Calu3 (cell line): ENCODE data around the gene ZNF81. TPM values are rescaled to one million over a fixed set of nuclear protein-coding genes. Genes with fewer than 3 reads are reported as not detected.
"Not testable (repeated sequence)": the region's sequence is repeated elsewhere in the genome, so short reads cannot be mapped to it uniquely, and the experiment has no call there.

Source experiments
- BruUV-seq: library from RNA; stranded (reverse); fragments of 400-500 nt; replicated peaks from 2 replicates; lab custom pipeline; 2021; lab: Mats Ljungman, UMichigan
- CTCF ChIA-PET: fragments of 300-600 bp; sonication (Branson Sonifier 250); formaldehyde crosslinking; loops from one replicate; lab custom pipeline; 2022; ENCODE audit warnings: antibody characterized with exemption; lab: Charles Lee
- DNase-seq: peaks from one replicate; pipeline ENCODE4 v3.0.0; 2022
- H3K27ac Mint-ChIP-seq: one replicate; pipeline ENCODE4 v1.8.0; 2022; ENCODE audit warnings: mixed read lengths; ENCODE audit not compliant: unreplicated experiment
- H3K27me3 Mint-ChIP-seq: one replicate; pipeline ENCODE4 v1.8.0; 2022; ENCODE audit warnings: mixed read lengths; ENCODE audit not compliant: unreplicated experiment
- H3K36me3 Mint-ChIP-seq: one replicate; pipeline ENCODE4 v1.8.0; 2022; ENCODE audit warnings: mild to moderate bottlenecking, moderate library complexity, mixed read lengths; ENCODE audit not compliant: insufficient read depth, unreplicated experiment
- H3K4me1 Mint-ChIP-seq: one replicate; pipeline ENCODE4 v1.8.0; 2022; ENCODE audit warnings: mild to moderate bottlenecking, low read depth, mixed read lengths; ENCODE audit not compliant: unreplicated experiment
- H3K4me3 Mint-ChIP-seq: one replicate; pipeline ENCODE4 v1.8.0; 2022; ENCODE audit warnings: mild to moderate bottlenecking, low read depth, moderate library complexity, mixed read lengths; ENCODE audit not compliant: unreplicated experiment
- H3K9me3 Mint-ChIP-seq: one replicate; pipeline ENCODE4 v1.8.0; 2022; ENCODE audit warnings: low read depth, mixed read lengths; ENCODE audit not compliant: unreplicated experiment
- intact Hi-C: fragments of 100-400 bp; cut with micrococcal nuclease; formaldehyde crosslinking; loops from one replicate; pipeline ENCODE4 v1.10.0; 2022; ENCODE audit not compliant: unreplicated experiment
- total RNA-seq: library from RNA; stranded (reverse); gene quantifications from 2 replicates; pipeline ENCODE4 v1.2.3, GENCODE V29; 2022
- TF ChIP-seq, protein P1 (sequence below): fragments of 200-600 bp; IDR thresholded peaks from one replicate; pipeline ENCODE4 v1.8.0; 2022; ENCODE audit warnings: antibody characterized with exemption; ENCODE audit not compliant: unreplicated experiment

ZNF81 gene
- total RNA-seq, 1 experiment from 2014 or later, result 10.7 TPM

DNA sequence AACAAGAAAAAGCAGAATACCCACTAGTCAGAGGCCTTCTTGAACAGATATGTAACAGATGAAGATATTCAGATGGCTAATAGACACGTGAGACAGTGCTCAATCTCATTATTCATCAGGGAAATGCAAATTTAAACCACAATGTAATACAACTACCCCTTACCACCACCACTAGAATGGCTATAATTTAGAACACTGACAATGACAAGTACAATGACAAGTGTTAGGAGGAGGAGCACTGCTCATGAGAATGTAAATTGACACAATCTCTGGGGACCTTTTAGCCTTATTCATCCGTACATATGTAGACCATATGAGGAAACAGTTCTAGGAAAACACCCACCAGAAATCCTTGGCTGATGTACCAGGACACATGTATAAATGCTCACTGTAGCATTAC is 13.1 kb downstream of the ZNF81 start:
- no peaks in the 10 kb centered on the region for H3K9me3 Mint-ChIP-seq
- TF ChIP-seq, protein P1, sequence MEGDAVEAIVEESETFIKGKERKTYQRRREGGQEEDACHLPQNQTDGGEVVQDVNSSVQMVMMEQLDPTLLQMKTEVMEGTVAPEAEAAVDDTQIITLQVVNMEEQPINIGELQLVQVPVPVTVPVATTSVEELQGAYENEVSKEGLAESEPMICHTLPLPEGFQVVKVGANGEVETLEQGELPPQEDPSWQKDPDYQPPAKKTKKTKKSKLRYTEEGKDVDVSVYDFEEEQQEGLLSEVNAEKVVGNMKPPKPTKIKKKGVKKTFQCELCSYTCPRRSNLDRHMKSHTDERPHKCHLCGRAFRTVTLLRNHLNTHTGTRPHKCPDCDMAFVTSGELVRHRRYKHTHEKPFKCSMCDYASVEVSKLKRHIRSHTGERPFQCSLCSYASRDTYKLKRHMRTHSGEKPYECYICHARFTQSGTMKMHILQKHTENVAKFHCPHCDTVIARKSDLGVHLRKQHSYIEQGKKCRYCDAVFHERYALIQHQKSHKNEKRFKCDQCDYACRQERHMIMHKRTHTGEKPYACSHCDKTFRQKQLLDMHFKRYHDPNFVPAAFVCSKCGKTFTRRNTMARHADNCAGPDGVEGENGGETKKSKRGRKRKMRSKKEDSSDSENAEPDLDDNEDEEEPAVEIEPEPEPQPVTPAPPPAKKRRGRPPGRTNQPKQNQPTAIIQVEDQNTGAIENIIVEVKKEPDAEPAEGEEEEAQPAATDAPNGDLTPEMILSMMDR, result no peak
- H3K27me3 Mint-ChIP-seq, result no peaks in the 10 kb centered on the region
- H3K27ac Mint-ChIP-seq, result no peak overlapping the region
- BruUV-seq, result no TSS peak
- no peak for DNase-seq
- intact Hi-C loops, result no loop called here
- no peaks in the 10 kb centered on the region for H3K4me1 Mint-ChIP-seq
- H3K4me3 Mint-ChIP-seq, result no peak overlapping the region
- H3K36me3 Mint-ChIP-seq, result peaks cover 4% of the 10 kb centered on the region
- CTCF ChIA-PET, result no interaction called here

DNA sequence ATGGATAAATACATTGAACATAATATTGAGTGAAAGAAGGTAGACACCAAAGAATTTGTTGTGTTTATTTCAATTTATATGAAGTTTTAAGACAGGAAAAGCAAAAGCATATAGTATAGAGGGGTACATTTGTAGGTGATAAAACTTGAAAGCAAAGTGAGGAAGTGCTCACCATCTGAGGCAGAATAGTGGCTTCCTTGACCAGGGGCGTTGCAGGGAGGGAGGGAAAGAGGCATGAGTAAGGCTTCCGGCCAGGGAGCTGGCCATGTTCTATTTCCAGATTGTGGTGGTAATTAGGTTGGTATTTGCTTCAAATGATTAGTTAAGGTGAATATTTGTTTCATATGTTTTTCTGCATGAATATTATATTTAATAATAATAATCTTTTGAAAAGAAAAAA is 13.7 kb downstream of the ZNF81 start:
- H3K4me3 Mint-ChIP-seq, H3K4me1 Mint-ChIP-seq, H3K27me3 Mint-ChIP-seq, DNase-seq, H3K36me3 Mint-ChIP-seq, CTCF ChIA-PET, BruUV-seq, H3K9me3 Mint-ChIP-seq, H3K27ac Mint-ChIP-seq, intact Hi-C loops: not testable (repeated sequence)

DNA sequence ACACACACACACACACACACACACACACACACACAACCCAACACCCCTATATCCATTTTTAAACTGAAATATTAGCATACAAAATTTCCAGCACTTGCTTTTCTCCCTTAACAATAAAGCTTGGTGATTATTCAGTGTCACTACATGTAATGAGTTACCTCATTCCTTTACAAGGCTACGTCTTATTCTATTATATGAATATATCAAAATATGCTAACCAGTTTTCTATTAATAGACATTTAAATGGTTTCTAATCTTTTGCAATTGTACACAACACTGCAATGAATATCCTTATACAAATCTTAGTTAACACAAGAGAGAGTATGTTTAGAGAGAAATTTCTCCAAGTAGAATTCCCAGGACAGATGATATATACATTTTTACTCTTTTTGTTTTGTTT is 14.2 kb downstream of the ZNF81 start:
- CTCF ChIA-PET, result no interaction called here
- BruUV-seq, result no TSS peak
- peaks cover 4% of the 10 kb centered on the region for H3K36me3 Mint-ChIP-seq
- no peak for DNase-seq
- TF ChIP-seq, protein P1, result no peak
- no peak overlapping the region for H3K4me3 Mint-ChIP-seq
- no peak overlapping the region for H3K27ac Mint-ChIP-seq
- no peaks in the 10 kb centered on the region for H3K27me3 Mint-ChIP-seq
- intact Hi-C loops, result no loop called here
- no peaks in the 10 kb centered on the region for H3K9me3 Mint-ChIP-seq
- H3K4me1 Mint-ChIP-seq, result no peaks in the 10 kb centered on the region

DNA sequence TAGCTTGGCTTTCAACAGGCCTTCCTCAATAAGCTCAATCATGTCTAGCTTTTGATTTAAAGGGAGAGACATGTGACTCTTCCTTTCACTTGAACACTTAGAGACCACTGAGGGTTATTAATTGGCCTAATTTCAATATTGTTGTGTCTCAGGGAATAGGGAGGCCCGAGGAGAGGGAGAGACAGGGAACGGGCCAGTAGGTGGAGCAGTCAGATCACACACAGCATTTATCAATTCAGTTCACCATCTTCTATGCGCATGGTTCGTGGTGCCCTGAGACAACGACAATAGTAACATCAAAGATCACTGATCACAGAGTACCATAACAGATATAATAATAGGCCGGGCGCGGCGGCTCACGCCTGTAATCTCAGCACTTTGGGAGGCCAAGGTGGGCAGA is 17.8 kb downstream of the ZNF81 start:
- CTCF ChIA-PET, result no interaction called here
- Mint-ChIP-seq H3K36me3 (peaks cover 4% of the 10 kb centered on the region), H3K27ac (no peak overlapping the region), H3K4me3 (no peak overlapping the region), H3K9me3 (no peaks in the 10 kb centered on the region), H3K4me1 (no peaks in the 10 kb centered on the region), H3K27me3 (no peaks in the 10 kb centered on the region)
- no TSS peak for BruUV-seq
- TF ChIP-seq, protein P1, result no peak
- peak; percentile 26 for DNase-seq
- intact Hi-C loops, result loop anchor here (1.0 kb wide), 1 partner anchor 172 kb away; no protein-coding TSS in a partner anchor

DNA sequence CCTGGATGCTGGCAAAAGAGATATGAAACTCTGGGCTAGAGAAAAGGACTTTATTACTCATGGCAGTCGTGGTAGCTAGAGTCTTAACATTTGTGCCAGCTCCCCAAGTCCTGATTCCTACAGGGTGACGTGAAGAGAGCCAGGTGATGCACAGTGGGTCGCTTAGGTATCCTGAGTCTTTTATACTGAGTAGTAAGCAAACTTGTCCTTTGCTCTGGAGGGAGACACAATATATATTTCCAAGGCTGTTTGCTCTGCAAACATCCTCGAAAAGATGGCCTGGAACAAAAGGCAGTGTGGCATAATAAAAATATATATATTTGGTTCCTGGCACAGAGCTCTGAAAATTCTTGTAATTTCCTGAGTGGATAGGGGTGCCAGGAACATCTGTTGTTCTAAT is 23.0 kb downstream of the ZNF81 start:
- H3K36me3 Mint-ChIP-seq, result no peaks in the 10 kb centered on the region
- no peaks in the 10 kb centered on the region for H3K9me3 Mint-ChIP-seq
- TF ChIP-seq, protein P1, result no peak
- no peak overlapping the region for H3K27ac Mint-ChIP-seq
- H3K27me3 Mint-ChIP-seq, result no peaks in the 10 kb centered on the region
- intact Hi-C loops, result no loop called here
- H3K4me1 Mint-ChIP-seq, result peaks cover 9% of the 10 kb centered on the region
- no TSS peak for BruUV-seq
- no peak overlapping the region for H3K4me3 Mint-ChIP-seq
- CTCF ChIA-PET, result no interaction called here
- DNase-seq, result no peak
